ENCODE measurements around the gene LRRC7.

The LRRC7 gene

DNA sequence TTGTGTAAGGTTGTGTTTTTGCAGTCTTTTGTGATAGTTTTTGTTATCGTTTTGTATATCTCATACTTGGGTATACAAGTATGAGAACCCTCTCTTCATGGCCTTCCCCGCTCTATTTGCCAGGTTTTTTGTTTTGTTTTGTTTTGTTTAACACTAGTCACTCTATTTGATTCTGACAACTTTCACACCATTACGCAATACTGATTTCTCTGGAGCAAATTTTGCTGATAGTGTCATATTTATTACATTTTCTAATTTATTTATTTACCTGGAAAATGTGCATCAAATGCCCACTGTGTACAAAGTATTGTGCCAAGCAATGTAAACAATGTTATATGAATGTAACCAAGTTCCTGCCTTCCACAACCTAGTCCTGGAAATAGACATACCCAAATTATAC is 547.6 kb downstream of the LRRC7 start:
- Histone ChIP-seq H3K79me2 (ENCODE audit: low read length) (no peaks in the 10 kb centered on the region), H3K36me3 (replicated peaks; ENCODE audit: insufficient read depth, low read length) (no peaks in the 10 kb centered on the region), H3K4me3 (ENCODE audit: low read length) (no peak overlapping the region), H3K27me3 (replicated peaks; ENCODE audit: insufficient read depth, low read length) (no peaks in the 10 kb centered on the region), H3K9ac (ENCODE audit: low read length) (no peak overlapping the region), H2AFZ (ENCODE audit: low read length) (no peak overlapping the region), H3K4me2 (ENCODE audit: low read depth, low read length) (no peak overlapping the region), H3F3A (ENCODE audit: insufficient read depth, low read length) (no peaks in the 10 kb centered on the region), H3K27ac (ENCODE audit: low read length) (no peak overlapping the region), H4K20me1 (ENCODE audit: insufficient read depth, low read length) (no peaks in the 10 kb centered on the region), H3K4me1 (ENCODE audit: low read length) (no peaks in the 10 kb centered on the region), H3K9me3 (replicated peaks; ENCODE audit: insufficient read depth, low read length) (no peaks in the 10 kb centered on the region), H3K9me2 (replicated peaks; ENCODE audit: insufficient read depth, low read length) (no peaks in the 10 kb centered on the region)
- TF ChIP-seq, protein P1, sequence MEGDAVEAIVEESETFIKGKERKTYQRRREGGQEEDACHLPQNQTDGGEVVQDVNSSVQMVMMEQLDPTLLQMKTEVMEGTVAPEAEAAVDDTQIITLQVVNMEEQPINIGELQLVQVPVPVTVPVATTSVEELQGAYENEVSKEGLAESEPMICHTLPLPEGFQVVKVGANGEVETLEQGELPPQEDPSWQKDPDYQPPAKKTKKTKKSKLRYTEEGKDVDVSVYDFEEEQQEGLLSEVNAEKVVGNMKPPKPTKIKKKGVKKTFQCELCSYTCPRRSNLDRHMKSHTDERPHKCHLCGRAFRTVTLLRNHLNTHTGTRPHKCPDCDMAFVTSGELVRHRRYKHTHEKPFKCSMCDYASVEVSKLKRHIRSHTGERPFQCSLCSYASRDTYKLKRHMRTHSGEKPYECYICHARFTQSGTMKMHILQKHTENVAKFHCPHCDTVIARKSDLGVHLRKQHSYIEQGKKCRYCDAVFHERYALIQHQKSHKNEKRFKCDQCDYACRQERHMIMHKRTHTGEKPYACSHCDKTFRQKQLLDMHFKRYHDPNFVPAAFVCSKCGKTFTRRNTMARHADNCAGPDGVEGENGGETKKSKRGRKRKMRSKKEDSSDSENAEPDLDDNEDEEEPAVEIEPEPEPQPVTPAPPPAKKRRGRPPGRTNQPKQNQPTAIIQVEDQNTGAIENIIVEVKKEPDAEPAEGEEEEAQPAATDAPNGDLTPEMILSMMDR (IDR thresholded peaks at IDR 0.05; ENCODE audit: low read length) = no peak
- TF ChIP-seq EZH2phosphoT487 (IDR thresholded peaks at IDR 0.05; ENCODE audit: low read length) (no peak), EZH2 (optimal IDR thresholded peaks at IDR 0.05; ENCODE audit: low read depth, low read length) (no peak)
- no peak for DNase-seq

DNA sequence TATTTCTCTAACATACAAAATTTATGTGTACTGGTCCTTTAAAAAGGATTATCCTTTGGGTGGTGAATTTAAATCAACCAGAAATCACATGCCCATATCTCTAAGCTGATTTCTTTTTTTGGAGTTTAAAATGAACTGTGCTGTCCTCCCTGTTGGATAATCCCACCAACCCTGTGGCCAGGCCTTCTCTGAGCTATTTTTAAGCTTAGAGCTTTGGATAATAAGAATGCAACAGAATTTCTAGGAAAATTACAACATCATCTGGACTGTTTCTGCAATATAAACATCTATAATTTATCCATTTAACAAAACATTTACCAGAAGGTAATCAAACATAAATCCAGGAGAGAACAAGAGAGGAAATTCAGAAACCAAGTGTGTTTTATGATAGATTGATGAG is 549.3 kb downstream of the LRRC7 start:
- Histone ChIP-seq H3K36me3 (replicated peaks; ENCODE audit: insufficient read depth, low read length) (no peaks in the 10 kb centered on the region), H3K4me3 (ENCODE audit: low read length) (no peak overlapping the region), H3K9me3 (replicated peaks; ENCODE audit: insufficient read depth, low read length) (no peaks in the 10 kb centered on the region), H3K4me1 (ENCODE audit: low read length) (no peaks in the 10 kb centered on the region), H2AFZ (ENCODE audit: low read length) (no peak overlapping the region), H3K27ac (ENCODE audit: low read length) (no peak overlapping the region), H4K20me1 (ENCODE audit: insufficient read depth, low read length) (no peaks in the 10 kb centered on the region), H3K9ac (ENCODE audit: low read length) (no peak overlapping the region), H3K79me2 (ENCODE audit: low read length) (no peaks in the 10 kb centered on the region), H3K9me2 (replicated peaks; ENCODE audit: insufficient read depth, low read length) (no peaks in the 10 kb centered on the region), H3F3A (ENCODE audit: insufficient read depth, low read length) (no peaks in the 10 kb centered on the region), H3K4me2 (ENCODE audit: low read depth, low read length) (no peak overlapping the region), H3K27me3 (replicated peaks; ENCODE audit: insufficient read depth, low read length) (no peaks in the 10 kb centered on the region)
- DNase-seq = no peak
- TF ChIP-seq EZH2phosphoT487 (IDR thresholded peaks at IDR 0.05; ENCODE audit: low read length) = no peak
- TF ChIP-seq, protein P1 (IDR thresholded peaks at IDR 0.05; ENCODE audit: low read length) = no peak
- TF ChIP-seq EZH2 (optimal IDR thresholded peaks at IDR 0.05; ENCODE audit: low read depth, low read length) = no peak

DNA sequence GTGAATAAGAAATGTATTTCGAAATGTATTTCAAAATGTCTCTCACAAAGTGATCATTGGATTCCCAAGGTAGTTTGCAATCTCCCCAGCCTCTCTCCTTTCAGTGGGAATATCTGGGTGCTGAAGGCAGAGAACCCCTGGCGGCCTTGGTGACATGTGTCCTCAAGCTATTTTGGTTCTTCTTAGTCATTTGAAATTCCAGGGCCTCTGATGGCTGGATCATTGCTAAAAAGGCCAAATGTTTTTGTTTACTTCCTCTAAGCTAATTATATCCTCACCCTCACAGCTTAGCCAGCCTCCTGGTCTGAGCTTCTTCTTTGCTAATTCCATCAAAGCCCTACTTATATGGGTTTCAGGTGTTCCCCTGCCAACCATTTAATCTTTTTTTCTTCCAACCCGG is 566.4 kb downstream of the LRRC7 start:
- Histone ChIP-seq H3K27ac (ENCODE audit: low read length) (no peak overlapping the region), H3K9me3 (replicated peaks; ENCODE audit: insufficient read depth, low read length) (no peaks in the 10 kb centered on the region), H3K9ac (ENCODE audit: low read length) (no peak overlapping the region)

More for the DNA sequence above, 566.4 kb downstream of the LRRC7 start:
- Histone ChIP-seq H3K27me3 (replicated peaks; ENCODE audit: insufficient read depth, low read length) (no peaks in the 10 kb centered on the region), H3K79me2 (ENCODE audit: low read length) (no peaks in the 10 kb centered on the region), H3K9me2 (replicated peaks; ENCODE audit: insufficient read depth, low read length) (no peaks in the 10 kb centered on the region), H3K4me2 (ENCODE audit: low read depth, low read length) (no peak overlapping the region), H3K4me3 (ENCODE audit: low read length) (no peak overlapping the region), H3F3A (ENCODE audit: insufficient read depth, low read length) (no peaks in the 10 kb centered on the region), H3K4me1 (ENCODE audit: low read length) (no peaks in the 10 kb centered on the region), H4K20me1 (ENCODE audit: insufficient read depth, low read length) (no peaks in the 10 kb centered on the region), H2AFZ (ENCODE audit: low read length) (no peak overlapping the region), H3K36me3 (replicated peaks; ENCODE audit: insufficient read depth, low read length) (no peaks in the 10 kb centered on the region)
- TF ChIP-seq EZH2phosphoT487 (IDR thresholded peaks at IDR 0.05; ENCODE audit: low read length) (no peak), EZH2 (optimal IDR thresholded peaks at IDR 0.05; ENCODE audit: low read depth, low read length) (no peak)
- TF ChIP-seq, protein P1 (IDR thresholded peaks at IDR 0.05; ENCODE audit: low read length) = no peak
- no peak for DNase-seq
